HepG2 (cell line): ENCODE measurements around the gene NGRN. TPM values are rescaled to one million over a fixed set of nuclear protein-coding genes. Genes with fewer than 3 reads are reported as not detected.

Experiments
- ATAD3A ChIP-seq: sonication (generic); formaldehyde crosslinking; IDR thresholded peaks from 2 replicates; pipeline ENCODE4 v1.4.0; 2020; ENCODE audit warnings: missing genetic modification reagents
- CC2D1A ChIP-seq: sonication (generic); formaldehyde crosslinking; IDR thresholded peaks from 2 replicates; pipeline ENCODE4 v1.8.1; 2023; ENCODE audit warnings: mild to moderate bottlenecking, missing genetic modification reagents
- KLF6 ChIP-seq: IDR thresholded peaks from 2 replicates; pipeline ENCODE4 v1.8.0; 2016; ENCODE audit warnings: missing biosample characterization, missing genetic modification reagents
- NR2F2 ChIP-seq: IDR thresholded peaks from 2 replicates; pipeline ENCODE4 v1.6.1; 2012; ENCODE audit warnings: low read depth, inconsistent platforms, borderline replicate concordance
- PHF21A ChIP-seq: sonication (generic); formaldehyde crosslinking; IDR thresholded peaks from 2 replicates; pipeline ENCODE4 v1.5.0; 2020; ENCODE audit warnings: mild to moderate bottlenecking, missing genetic modification reagents
- SCMH1 ChIP-seq: sonication (generic); formaldehyde crosslinking; IDR thresholded peaks from 2 replicates; pipeline ENCODE4 v1.9.0; 2021; ENCODE audit warnings: missing genetic modification reagents, mild to moderate bottlenecking, borderline replicate concordance
- SPEN ChIP-seq: sonication (generic); formaldehyde crosslinking; IDR thresholded peaks from 2 replicates; pipeline ENCODE4 v1.5.1; 2020; ENCODE audit warnings: low read depth, mild to moderate bottlenecking, missing genetic modification reagents
- TAF15 ChIP-seq: fragments of 200-400 bp; formaldehyde crosslinking; IDR thresholded peaks from one replicate; pipeline ENCODE4 v1.6.1; 2018; ENCODE audit warnings: mild to moderate bottlenecking, low read depth, low read length; ENCODE audit not compliant: poor library complexity, severe bottlenecking
- ZFAT ChIP-seq: sonication (generic); formaldehyde crosslinking; conservative IDR thresholded peaks from 2 replicates; pipeline ENCODE4 v1.8.1; 2023; ENCODE audit warnings: missing genetic modification reagents, inconsistent platforms
- ZFP41 ChIP-seq: sonication (generic); formaldehyde crosslinking; IDR thresholded peaks from 2 replicates; pipeline ENCODE4 v1.4.0; 2020; ENCODE audit warnings: mild to moderate bottlenecking, missing genetic modification reagents, borderline replicate concordance
- ZNF33B ChIP-seq: sonication (generic); formaldehyde crosslinking; IDR thresholded peaks from 2 replicates; pipeline ENCODE4 v1.5.1; 2020; ENCODE audit warnings: mild to moderate bottlenecking, missing genetic modification reagents
- ZNF354B ChIP-seq: sonication (generic); formaldehyde crosslinking; IDR thresholded peaks from 2 replicates; pipeline ENCODE4 v1.8.0; 2022; ENCODE audit warnings: mild to moderate bottlenecking, missing genetic modification reagents
- ZNF549 ChIP-seq: sonication (generic); formaldehyde crosslinking; IDR thresholded peaks from 2 replicates; pipeline ENCODE4 v1.5.0; 2020; ENCODE audit warnings: missing genetic modification reagents
- ZNF609 ChIP-seq: sonication (generic); formaldehyde crosslinking; IDR thresholded peaks from 2 replicates; pipeline ENCODE4 v1.4.0; 2020; ENCODE audit warnings: mild to moderate bottlenecking, missing genetic modification reagents, borderline replicate concordance
- ZNF782 ChIP-seq: sonication (generic); formaldehyde crosslinking; IDR thresholded peaks from 2 replicates; pipeline ENCODE4 v1.4.0; 2020; ENCODE audit warnings: missing genetic modification reagents, mild to moderate bottlenecking, borderline replicate concordance
- ZSCAN31 ChIP-seq: sonication (generic); formaldehyde crosslinking; IDR thresholded peaks from 2 replicates; pipeline ENCODE4 v1.5.0; 2020; ENCODE audit warnings: low read depth, mild to moderate bottlenecking, missing genetic modification reagents
- polyA plus RNA-seq, 8 experiments: library from polyadenylated mRNA; depleted of rRNA in 3 of 8; stranded (reverse) in 7 of 8; unstranded in 1 of 8; fragments of >200 nt; fragmentation: Illumina TruSeq in 4 of 8; extraction: Trizol in 4 of 8; gene quantifications; 2 replicates each; pipeline versions ENCODE4 v1.2.1 to v1.2.3, GENCODE V29; 2011 to 2016; ENCODE audit warnings: low read depth in 4 of 8, missing spikeins in 1 of 8, mixed read lengths in 1 of 8; ENCODE audit not compliant: insufficient read depth in 1 of 8
- total RNA-seq, 5 experiments: library from RNA; depleted of rRNA; stranded (reverse); fragments of >200 nt; fragmentation: Illumina TruSeq; extraction: Trizol; gene quantifications; 2 replicates each; pipeline ENCODE4 v1.2.3, GENCODE V29; 2016; ENCODE audit warnings: low read depth in 1 of 5
- TF ChIP-seq, protein P1 (sequence below): sonication (generic); formaldehyde crosslinking; IDR thresholded peaks from 2 replicates; pipeline ENCODE4 v1.5.0; 2020; ENCODE audit warnings: missing genetic modification reagents
- TF ChIP-seq, protein P2 (sequence below): sonication (generic); formaldehyde crosslinking; IDR thresholded peaks from 2 replicates; pipeline ENCODE4 v1.4.0; 2020; ENCODE audit warnings: mild to moderate bottlenecking, missing genetic modification reagents
- TF ChIP-seq, protein P3 (sequence below): sonication (generic); formaldehyde crosslinking; conservative IDR thresholded peaks from 2 replicates; pipeline ENCODE4 v1.4.0; 2020; ENCODE audit warnings: missing genetic modification reagents
- TF ChIP-seq, protein P4 (sequence below): IDR thresholded peaks from 2 replicates; pipeline ENCODE4 v1.6.1; 2012; ENCODE audit warnings: inconsistent platforms

Gene NGRN
- total and polyA plus RNA-seq, 2 of the 13 experiments (the other 11 are each of a cell fraction or from before 2014, with no cell fraction given), result 39.8 to 63.7 TPM

GRCh38 chr15:90265271-90266060 is at the start of gene NGRN (continued):
- TF ChIP-seq, protein P1, sequence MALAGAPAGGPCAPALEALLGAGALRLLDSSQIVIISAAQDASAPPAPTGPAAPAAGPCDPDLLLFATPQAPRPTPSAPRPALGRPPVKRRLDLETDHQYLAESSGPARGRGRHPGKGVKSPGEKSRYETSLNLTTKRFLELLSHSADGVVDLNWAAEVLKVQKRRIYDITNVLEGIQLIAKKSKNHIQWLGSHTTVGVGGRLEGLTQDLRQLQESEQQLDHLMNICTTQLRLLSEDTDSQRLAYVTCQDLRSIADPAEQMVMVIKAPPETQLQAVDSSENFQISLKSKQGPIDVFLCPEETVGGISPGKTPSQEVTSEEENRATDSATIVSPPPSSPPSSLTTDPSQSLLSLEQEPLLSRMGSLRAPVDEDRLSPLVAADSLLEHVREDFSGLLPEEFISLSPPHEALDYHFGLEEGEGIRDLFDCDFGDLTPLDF (CRISPR knock-in tag), result peak; percentile 79
- TF ChIP-seq ZNF33B (CRISPR knock-in tag) (peak; percentile 94), PHF21A (peak; percentile 71), ZNF354B (CRISPR knock-in tag) (peak; percentile 53; the same call in 1 of the 2 replicates), KLF6 (CRISPR knock-in tag) (peak; percentile 90), SCMH1 (CRISPR knock-in tag) (no peak), ZNF549 (CRISPR knock-in tag) (no peak), ZSCAN31 (CRISPR knock-in tag) (peak; percentile 78; the same call in 1 of the 2 replicates), SPEN (CRISPR knock-in tag) (peak; percentile 92), ZFP41 (CRISPR knock-in tag) (no peak), ATAD3A (CRISPR knock-in tag) (no peak), TAF15 (no peak), NR2F2 (no peak), CC2D1A (CRISPR knock-in tag) (no peak), ZNF609 (CRISPR knock-in tag) (no peak), ZNF782 (CRISPR knock-in tag) (0 out of 2 replicates have a peak, but pooled peaks have one; percentile 53), ZFAT (CRISPR knock-in tag) (no peak)
- TF ChIP-seq, protein P2, sequence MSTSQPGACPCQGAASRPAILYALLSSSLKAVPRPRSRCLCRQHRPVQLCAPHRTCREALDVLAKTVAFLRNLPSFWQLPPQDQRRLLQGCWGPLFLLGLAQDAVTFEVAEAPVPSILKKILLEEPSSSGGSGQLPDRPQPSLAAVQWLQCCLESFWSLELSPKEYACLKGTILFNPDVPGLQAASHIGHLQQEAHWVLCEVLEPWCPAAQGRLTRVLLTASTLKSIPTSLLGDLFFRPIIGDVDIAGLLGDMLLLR, result peak; percentile 68
- TF ChIP-seq, protein P3, sequence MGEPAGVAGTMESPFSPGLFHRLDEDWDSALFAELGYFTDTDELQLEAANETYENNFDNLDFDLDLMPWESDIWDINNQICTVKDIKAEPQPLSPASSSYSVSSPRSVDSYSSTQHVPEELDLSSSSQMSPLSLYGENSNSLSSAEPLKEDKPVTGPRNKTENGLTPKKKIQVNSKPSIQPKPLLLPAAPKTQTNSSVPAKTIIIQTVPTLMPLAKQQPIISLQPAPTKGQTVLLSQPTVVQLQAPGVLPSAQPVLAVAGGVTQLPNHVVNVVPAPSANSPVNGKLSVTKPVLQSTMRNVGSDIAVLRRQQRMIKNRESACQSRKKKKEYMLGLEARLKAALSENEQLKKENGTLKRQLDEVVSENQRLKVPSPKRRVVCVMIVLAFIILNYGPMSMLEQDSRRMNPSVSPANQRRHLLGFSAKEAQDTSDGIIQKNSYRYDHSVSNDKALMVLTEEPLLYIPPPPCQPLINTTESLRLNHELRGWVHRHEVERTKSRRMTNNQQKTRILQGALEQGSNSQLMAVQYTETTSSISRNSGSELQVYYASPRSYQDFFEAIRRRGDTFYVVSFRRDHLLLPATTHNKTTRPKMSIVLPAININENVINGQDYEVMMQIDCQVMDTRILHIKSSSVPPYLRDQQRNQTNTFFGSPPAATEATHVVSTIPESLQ, result peak; percentile 94; the same call in 1 of the 2 replicates
- TF ChIP-seq, protein P4, sequence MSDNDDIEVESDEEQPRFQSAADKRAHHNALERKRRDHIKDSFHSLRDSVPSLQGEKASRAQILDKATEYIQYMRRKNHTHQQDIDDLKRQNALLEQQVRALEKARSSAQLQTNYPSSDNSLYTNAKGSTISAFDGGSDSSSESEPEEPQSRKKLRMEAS, result peak; percentile 79
